OCI-LY3 (cell line): ENCODE data around the gene ZNF79.
"Not testable (repeated sequence)": the region's sequence is repeated elsewhere in the genome, so short reads cannot be mapped to it uniquely, and the experiment has no call there.

Experiments
- H2AFZ ChIP-seq: fragments of 200-600, 300-600 bp; shearing (Covaris generic); 2 replicates; pipeline ENCODE4 v1.6.0; 2014; ENCODE audit warnings: antibody characterized with exemption, low read depth, low read length
- H3K27ac ChIP-seq: fragments of 200-600, 300-600 bp; sonication (generic); 2 replicates; pipeline ENCODE4 v1.5.1; 2014; ENCODE audit warnings: mild to moderate bottlenecking, low read length, moderate library complexity, mixed read lengths
- H3K27me3 ChIP-seq: fragments of 200-600, 300-600 bp; sonication (generic); 2 replicates; pipeline ENCODE4 v1.6.1; 2014; ENCODE audit warnings: low read depth, low read length, mixed read lengths
- H3K36me3 ChIP-seq: fragments of 200-600, 300-600 bp; sonication (generic); replicated peaks from 2 replicates; pipeline ENCODE3; 2014; ENCODE audit warnings: low read depth, low read length, mixed read lengths
- H3K4me1 ChIP-seq: fragments of 300-600, 200-600 bp; sonication (generic); 2 replicates; pipeline ENCODE4 v1.6.1; 2014; ENCODE audit warnings: low read length, mixed read lengths
- H3K4me2 ChIP-seq: fragments of 200-600, 300-600 bp; sonication (generic); 2 replicates; pipeline ENCODE4 v1.6.1; 2014; ENCODE audit warnings: low read length, mixed read lengths
- H3K4me3 ChIP-seq: fragments of 300-600, 200-600 bp; sonication (generic); 2 replicates; pipeline ENCODE4 v1.5.1; 2014; ENCODE audit warnings: antibody characterized with exemption, mild to moderate bottlenecking, low read length, moderate library complexity
- H3K79me2 ChIP-seq: fragments of 300-600, 200-600 bp; shearing (Covaris generic); 2 replicates; pipeline ENCODE4 v1.6.1; 2014; ENCODE audit warnings: mild to moderate bottlenecking, low read length, mixed read lengths
- H3K9ac ChIP-seq: fragments of 300-600, 200-600 bp; shearing (Covaris generic); 2 replicates; pipeline ENCODE4 v1.6.0; 2014; ENCODE audit warnings: mild to moderate bottlenecking, low read length, moderate library complexity
- H3K9me3 ChIP-seq: fragments of 200-600, 300-600 bp; shearing (Covaris generic); 2 replicates; pipeline ENCODE4 v1.6.1; 2014; ENCODE audit warnings: low read length, mixed read lengths; ENCODE audit not compliant: insufficient read depth
- H4K20me1 ChIP-seq: fragments of 200-600, 300-600 bp; sonication (generic); 2 replicates; pipeline ENCODE4 v1.6.1; 2016; ENCODE audit warnings: low read length, mixed read lengths; ENCODE audit not compliant: insufficient read depth
- CTCF ChIP-seq: fragments of 200-600, 300-600 bp; sonication (generic); IDR thresholded peaks from 2 replicates; pipeline ENCODE4 v1.5.1; 2014; ENCODE audit warnings: antibody characterized with exemption, low read length, low read depth
- EZH2phosphoT487 ChIP-seq: fragments of 200-600 bp; shearing (Covaris generic); IDR thresholded peaks from 2 replicates; pipeline ENCODE4 v1.6.1; 2018; ENCODE audit warnings: antibody characterized with exemption, mixed run types, low read depth

The ZNF79 gene

GRCh38 chr9:127457191-127457878 lies 33.2 kb downstream of the ZNF79 start:
- Histone ChIP-seq H3K27ac (no peak overlapping the region), H3K79me2 (peaks cover 5% of the 10 kb centered on the region), H3K27me3 (no peaks in the 10 kb centered on the region), H3K4me3 (no peak overlapping the region), H3K36me3 (peaks cover 16% of the 10 kb centered on the region), H4K20me1 (no peaks in the 10 kb centered on the region), H3K4me1 (peaks cover 23% of the 10 kb centered on the region), H3K9ac (no peak overlapping the region), H2AFZ (no peak overlapping the region), H3K4me2 (no peak overlapping the region), H3K9me3 (no peaks in the 10 kb centered on the region)
- TF ChIP-seq EZH2phosphoT487 (no peak), CTCF (no peak)

DNA sequence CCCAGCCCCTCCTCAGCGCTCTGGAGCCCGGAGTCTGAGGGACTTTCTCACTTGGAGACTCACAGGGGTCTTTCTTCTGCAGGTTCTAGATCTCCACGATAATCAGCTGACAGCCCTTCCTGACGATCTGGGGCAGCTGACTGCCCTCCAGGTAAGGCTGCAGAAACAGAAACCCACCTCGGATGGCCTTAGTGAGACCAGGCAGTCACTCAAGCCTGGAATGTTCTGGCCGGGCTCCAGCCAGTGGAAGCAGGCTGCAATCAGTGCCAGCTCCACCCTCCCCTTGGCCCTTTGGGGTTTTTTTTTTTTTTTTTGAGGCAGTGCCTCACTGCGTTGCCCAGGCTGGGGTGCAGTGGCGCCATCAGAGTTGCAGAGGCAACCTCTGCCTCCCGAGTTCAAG lies 34.7 kb downstream of the ZNF79 start:
- H3K27me3 ChIP-seq = no peaks in the 10 kb centered on the region
- H2AFZ ChIP-seq = no peak overlapping the region
- H4K20me1 ChIP-seq = no peaks in the 10 kb centered on the region
- H3K9ac ChIP-seq = no peak overlapping the region
- no peak overlapping the region for H3K4me3 ChIP-seq
- H3K27ac ChIP-seq = no peak overlapping the region
- H3K4me1 ChIP-seq = peaks cover 19% of the 10 kb centered on the region
- no peaks in the 10 kb centered on the region for H3K9me3 ChIP-seq
- no peak for TF ChIP-seq CTCF
- TF ChIP-seq EZH2phosphoT487 = no peak
- peaks cover 18% of the 10 kb centered on the region for H3K36me3 ChIP-seq
- H3K79me2 ChIP-seq = no peaks in the 10 kb centered on the region
- H3K4me2 ChIP-seq = no peak overlapping the region

DNA sequence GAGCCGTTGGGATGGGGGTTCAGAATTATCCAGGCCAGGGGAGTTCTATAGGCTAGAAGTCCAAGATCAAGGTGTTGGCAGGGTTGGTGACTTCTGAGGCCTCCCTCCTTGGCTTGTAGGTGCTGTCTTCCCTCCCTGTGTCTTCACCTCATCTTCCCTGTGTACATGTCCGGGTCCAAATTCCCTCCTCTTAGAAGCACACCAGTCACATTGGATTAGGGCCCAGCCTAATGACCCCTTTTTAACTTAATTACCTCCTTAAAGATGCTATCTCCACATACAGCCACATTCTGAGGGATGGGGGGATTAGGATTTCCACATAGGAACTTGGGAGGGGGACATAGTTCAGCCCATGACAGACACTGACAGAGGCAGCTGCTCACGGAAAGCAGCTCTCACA lies 39.2 kb downstream of the ZNF79 start:
- no peaks in the 10 kb centered on the region for H4K20me1 ChIP-seq
- H3K4me2 ChIP-seq = no peak overlapping the region
- H3K4me3 ChIP-seq = no peak overlapping the region
- no peaks in the 10 kb centered on the region for H3K9me3 ChIP-seq
- H3K79me2 ChIP-seq = no peaks in the 10 kb centered on the region
- no peak overlapping the region for H3K9ac ChIP-seq
- H3K27ac ChIP-seq = no peak overlapping the region
- H3K36me3 ChIP-seq = peaks cover 13% of the 10 kb centered on the region
- no peaks in the 10 kb centered on the region for H3K27me3 ChIP-seq
- H2AFZ ChIP-seq = no peak overlapping the region
- no peaks in the 10 kb centered on the region for H3K4me1 ChIP-seq
- no peak for TF ChIP-seq CTCF
- TF ChIP-seq EZH2phosphoT487 = no peak

DNA sequence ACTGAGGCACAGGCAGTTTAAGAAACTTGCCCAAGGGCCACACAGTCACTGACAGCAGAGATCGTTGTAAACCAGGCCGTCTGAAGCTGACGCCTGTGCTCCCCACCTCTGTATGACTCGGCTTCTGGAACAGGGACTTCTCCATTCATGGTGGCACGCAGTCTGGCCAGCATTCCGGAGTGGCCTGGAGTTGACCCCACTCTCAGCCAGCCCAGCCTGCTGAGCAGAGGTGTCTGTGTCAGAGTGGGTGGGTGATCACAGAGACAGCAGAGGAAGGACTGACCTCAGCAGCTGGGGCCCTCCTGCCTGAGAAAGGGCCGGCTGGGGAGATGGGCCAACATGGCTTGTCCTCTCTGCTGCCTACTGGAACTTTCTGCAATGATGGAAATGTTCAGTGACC lies 39.7 kb downstream of the ZNF79 start:
- H3K36me3 ChIP-seq = peaks cover 13% of the 10 kb centered on the region
- no peak overlapping the region for H3K4me2 ChIP-seq
- no peaks in the 10 kb centered on the region for H3K27me3 ChIP-seq
- TF ChIP-seq CTCF (no peak), EZH2phosphoT487 (no peak)
- H4K20me1 ChIP-seq = no peaks in the 10 kb centered on the region
- H2AFZ ChIP-seq = no peak overlapping the region
- no peak overlapping the region for H3K4me3 ChIP-seq
- H3K79me2 ChIP-seq = no peaks in the 10 kb centered on the region
- H3K9me3 ChIP-seq = no peaks in the 10 kb centered on the region
- no peak overlapping the region for H3K27ac ChIP-seq
- no peaks in the 10 kb centered on the region for H3K4me1 ChIP-seq
- H3K9ac ChIP-seq = no peak overlapping the region

DNA sequence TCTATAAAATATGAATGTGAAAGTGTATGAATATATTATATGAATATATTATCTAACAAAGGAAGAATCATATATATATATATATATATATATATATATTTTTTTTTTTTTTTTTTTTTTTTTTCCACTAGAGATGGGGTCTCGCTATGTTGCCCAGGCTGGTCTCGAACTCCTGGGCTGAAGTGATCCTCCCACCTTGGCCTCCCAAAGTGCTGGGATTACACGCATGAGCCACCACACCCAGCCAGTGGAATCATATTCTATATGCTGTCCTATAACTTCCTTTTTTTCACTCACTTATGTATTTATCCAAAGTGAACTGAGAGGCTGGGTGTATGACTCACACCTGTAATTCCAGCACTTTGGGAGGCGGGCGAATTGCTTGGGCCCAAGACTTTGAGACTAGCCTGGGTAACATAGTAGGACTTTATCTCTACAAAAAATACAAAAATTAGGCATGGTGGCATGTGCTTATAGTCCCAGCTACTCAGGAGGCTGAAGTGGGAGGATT lies 42.3 kb downstream of the ZNF79 start:
- not testable (repeated sequence) for H3K4me2 ChIP-seq, H3K36me3 ChIP-seq, H4K20me1 ChIP-seq, H3K27me3 ChIP-seq, H3K79me2 ChIP-seq, H2AFZ ChIP-seq, H3K27ac ChIP-seq, H3K4me1 ChIP-seq, H3K9me3 ChIP-seq, H3K9ac ChIP-seq, H3K4me3 ChIP-seq
